Left lung (tissue), 10 donors: ENCODE data around the gene SLC26A4. TPM values are rescaled to one million over a fixed set of nuclear protein-coding genes. Genes with fewer than 3 reads are reported as not detected.

ENCODE experiments used
- ATAC-seq: fragments of 200-7000 bp; cut with Tn5 transposase; one replicate; pipeline ENCODE4 v1.9.1; 2020; ENCODE audit warnings: moderate library complexity
- DNase-seq, 4 donors: peaks; one replicate each; pipeline ENCODE4 v3.0.0-alpha.2; 2013 to 2020
- H3K27ac ChIP-seq, 2 donors: fragments of 200-600 bp; sonication (generic) in 1 of 2; one replicate each; pipeline versions ENCODE4 v1.5.0 to v1.8.0; 2020 to 2021
- H3K27me3 ChIP-seq, 2 donors: fragments of 200-600 bp; sonication (generic) in 1 of 2; one replicate each; pipeline versions ENCODE4 v1.5.0 to v1.8.0; 2020 to 2021
- H3K36me3 ChIP-seq, 2 donors: fragments of 200-600 bp; sonication (generic) in 1 of 2; one replicate each; pipeline versions ENCODE4 v1.5.0 to v1.8.0; 2020 to 2021
- H3K4me1 ChIP-seq, 2 donors: fragments of 200-600 bp; one replicate each; pipeline ENCODE4 v1.8.0; 2021
- H3K4me3 ChIP-seq, 2 donors: fragments of 200-600 bp; sonication (generic) in 1 of 2; one replicate each; pipeline versions ENCODE4 v1.5.0 to v1.8.0; 2020 to 2021; ENCODE audit warnings: mild to moderate bottlenecking in 1 of 2
- H3K9me3 ChIP-seq, 2 donors: fragments of 200-600 bp; sonication (generic) in 1 of 2; one replicate each; pipeline versions ENCODE4 v1.5.0 to v1.8.0; 2020 to 2021
- CTCF ChIP-seq, 2 donors: fragments of 200-600 bp; sonication (generic) in 1 of 2; IDR thresholded peaks; one replicate each; pipeline versions ENCODE4 v1.5.0 to v1.8.0; 2021; ENCODE audit warnings: antibody characterized with exemption in 2 of 2
- intact Hi-C, 2 donors: fragments of 100-400 bp; cut with DNase I; formaldehyde crosslinking; loops; one replicate each; pipeline versions ENCODE4 v1.11.2 to v1.14.2; 2022
- polyA plus RNA-seq, 6 donors: library from polyadenylated mRNA; unstranded; fragments of 120-200 nt; gene quantifications; one replicate each; pipeline ENCODE4 v1.2.1, GENCODE V29; 2013; ENCODE audit not compliant: insufficient read length in 6 of 6
- total RNA-seq, 2 donors: library from RNA; stranded (reverse); fragmentation: NEBNext Ultra II Directional; extraction: Animal tissue kit (Norgen Biotek cat#: 25700); gene quantifications; one replicate each; pipeline ENCODE4 v1.2.1, GENCODE V29; 2021
- donor health status: DM: no; HTN: yes; CAD: no.
- donor health status: DM: no; HTN: no; CAD: no.

SLC26A4 gene
- total and polyA plus RNA-seq, 8 donors = 0.82 to 2.5 (median 1.3) TPM

GRCh38 chr7:107676249-107676648, 15.6 kb downstream of the SLC26A4 start:
- DNase-seq (no peak), ATAC-seq (no peak)
- Histone ChIP-seq H3K9me3 (no peaks in the 10 kb centered on the region), H3K36me3 (no peaks in the 10 kb centered on the region), H3K27ac (no peak overlapping the region), H3K27me3 (no peaks in the 10 kb centered on the region), H3K4me3 (no peak overlapping the region), H3K4me1 (no peaks in the 10 kb centered on the region)
- intact Hi-C loops = no loop called here
- no peak for TF ChIP-seq CTCF (IDR thresholded peaks at IDR 0.05)

GRCh38 chr7:107678110-107678753, 17.6 kb downstream of the SLC26A4 start:
- no peaks in the 10 kb centered on the region for H3K4me1 ChIP-seq
- ATAC-seq = no peak
- H3K4me3 ChIP-seq = no peak overlapping the region
- intact Hi-C loops = no loop called here
- H3K27me3 ChIP-seq = no peaks in the 10 kb centered on the region
- no peak overlapping the region for H3K27ac ChIP-seq
- no peaks in the 10 kb centered on the region for H3K36me3 ChIP-seq
- no peak for DNase-seq
- no peak for TF ChIP-seq CTCF (IDR thresholded peaks at IDR 0.05)
- H3K9me3 ChIP-seq = no peaks in the 10 kb centered on the region

GRCh38 chr7:107680478-107680877, 19.9 kb downstream of the SLC26A4 start:
- Histone ChIP-seq H3K27ac (no peak overlapping the region), H3K36me3 (no peaks in the 10 kb centered on the region), H3K27me3 (no peaks in the 10 kb centered on the region), H3K4me3 (no peak overlapping the region), H3K9me3 (no peaks in the 10 kb centered on the region), H3K4me1 (no peaks in the 10 kb centered on the region)
- TF ChIP-seq CTCF (IDR thresholded peaks at IDR 0.05) = no peak
- intact Hi-C loops = no loop called here
- DNase-seq (no peak), ATAC-seq (no peak)

GRCh38 chr7:107682886-107683285, 22.3 kb downstream of the SLC26A4 start:
- intact Hi-C loops = no loop called here
- Histone ChIP-seq H3K9me3 (no peaks in the 10 kb centered on the region), H3K36me3 (no peaks in the 10 kb centered on the region), H3K27ac (no peak overlapping the region), H3K4me3 (no peak overlapping the region), H3K27me3 (no peaks in the 10 kb centered on the region), H3K4me1 (no peaks in the 10 kb centered on the region)
- TF ChIP-seq CTCF (IDR thresholded peaks at IDR 0.05) = no peak
- ATAC-seq (no peak), DNase-seq (peak in 1 of 4 donors; percentile 23)

GRCh38 chr7:107684287-107684686, 23.7 kb downstream of the SLC26A4 start:
- no peak for ATAC-seq
- H3K9me3 ChIP-seq = no peaks in the 10 kb centered on the region
- no peaks in the 10 kb centered on the region for H3K4me1 ChIP-seq
- H3K36me3 ChIP-seq = no peaks in the 10 kb centered on the region
- H3K27ac ChIP-seq = no peak overlapping the region
- TF ChIP-seq CTCF (IDR thresholded peaks at IDR 0.05) = no peak
- no peak overlapping the region for H3K4me3 ChIP-seq
- DNase-seq = no peak
- intact Hi-C loops = no loop called here
- no peaks in the 10 kb centered on the region for H3K27me3 ChIP-seq
